Pons (tissue), 1 donor: ENCODE measurements around the gene DPH3.

Experiments
- DNase-seq: peaks from one replicate; pipeline ENCODE4 v3.0.0-alpha.2; 2016; ENCODE audit warnings: low spot score

DPH3 gene

DNA sequence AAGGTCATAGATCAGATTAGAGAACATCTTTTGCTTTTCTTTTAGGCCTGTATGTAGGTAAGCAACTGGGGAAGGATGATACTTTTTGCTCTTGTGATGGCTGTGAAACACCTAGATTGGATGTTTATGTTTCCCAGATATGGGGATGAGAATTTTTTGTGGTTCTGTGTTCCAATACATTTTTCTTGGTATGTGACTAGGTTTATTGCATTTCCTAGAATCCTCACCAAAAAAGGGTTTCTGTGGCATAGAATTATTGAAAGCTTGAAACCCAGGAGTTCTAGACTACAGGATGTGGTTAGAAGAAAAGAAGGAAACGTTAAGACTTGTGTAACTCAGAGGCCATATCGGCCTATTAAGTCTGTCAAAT, 26.1 kb upstream of the DPH3 start:
- no peak for DNase-seq

DNA sequence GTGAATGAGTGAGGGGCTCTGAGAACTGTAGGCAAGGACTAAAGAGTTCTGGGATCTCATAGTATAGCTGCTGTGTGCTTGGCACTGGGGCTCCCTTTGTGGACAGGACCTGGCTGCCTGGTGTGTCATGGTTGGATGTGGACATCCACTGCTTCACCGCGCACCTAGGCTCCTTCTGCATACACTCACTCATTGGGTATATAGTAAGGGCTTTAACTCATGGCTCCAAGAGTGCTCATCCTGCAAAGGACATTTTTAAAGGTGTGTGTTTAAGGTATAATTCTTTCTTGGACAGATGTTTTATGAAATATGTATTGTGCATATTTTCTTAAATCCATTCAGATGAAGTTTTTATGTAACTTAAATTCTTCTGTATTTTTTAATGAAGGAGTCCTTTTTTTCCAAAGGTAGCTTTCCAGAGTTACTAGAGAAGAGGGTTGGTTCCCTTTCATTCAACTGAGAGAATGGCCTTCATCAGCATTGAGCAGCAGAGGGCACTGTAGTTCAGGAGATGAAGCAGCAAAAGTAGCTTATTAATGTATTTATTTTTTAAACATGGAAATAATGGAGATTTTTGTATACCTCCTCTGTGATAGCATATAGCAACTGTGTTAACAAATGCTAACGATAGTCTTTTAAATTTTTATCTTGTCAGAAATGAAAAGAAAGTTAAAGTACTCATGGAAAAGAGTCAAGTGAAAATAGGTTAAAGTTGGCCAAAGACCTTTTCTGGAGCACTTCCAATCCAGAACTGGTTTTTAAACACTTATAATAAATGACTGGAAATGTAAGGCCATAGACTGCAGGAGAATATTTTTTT, 25.5 kb upstream of the DPH3 start:
- peak; percentile 67 for DNase-seq

DNA sequence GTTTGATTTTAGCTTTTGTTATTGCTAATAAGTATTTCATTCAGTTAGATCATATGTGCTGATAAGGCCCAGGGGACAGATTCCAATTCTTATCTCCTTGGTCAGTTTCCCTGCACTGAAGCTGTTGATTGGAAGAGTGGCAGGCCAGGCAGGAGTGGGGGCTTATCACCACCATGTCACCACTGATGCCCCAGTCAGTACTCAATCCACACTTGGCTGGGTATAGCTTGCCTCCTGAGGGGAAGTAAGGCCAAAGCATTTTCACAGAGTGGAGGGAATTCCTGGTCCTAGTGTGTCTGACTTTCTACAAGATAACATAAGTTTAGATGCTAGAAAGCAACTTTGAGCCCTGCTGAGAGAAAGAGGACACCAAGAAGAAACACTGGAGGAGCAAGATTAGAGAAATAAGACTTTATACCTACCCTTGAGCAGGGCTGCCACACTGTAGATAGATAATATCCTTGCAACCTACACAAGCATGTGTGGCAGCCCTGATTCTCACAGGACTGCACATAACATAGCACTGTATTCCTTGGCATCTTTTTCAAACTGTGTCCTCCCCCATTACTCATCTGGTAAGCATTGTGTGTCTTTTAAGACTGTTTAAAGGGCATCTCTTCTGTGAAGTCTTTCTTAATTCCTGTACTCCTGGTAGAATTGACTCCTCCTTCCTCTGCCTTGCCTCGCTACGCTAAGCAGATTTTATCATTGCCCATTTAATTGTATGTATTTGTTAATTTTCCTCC, 24.6 kb upstream of the DPH3 start:
- no peak for DNase-seq

DNA sequence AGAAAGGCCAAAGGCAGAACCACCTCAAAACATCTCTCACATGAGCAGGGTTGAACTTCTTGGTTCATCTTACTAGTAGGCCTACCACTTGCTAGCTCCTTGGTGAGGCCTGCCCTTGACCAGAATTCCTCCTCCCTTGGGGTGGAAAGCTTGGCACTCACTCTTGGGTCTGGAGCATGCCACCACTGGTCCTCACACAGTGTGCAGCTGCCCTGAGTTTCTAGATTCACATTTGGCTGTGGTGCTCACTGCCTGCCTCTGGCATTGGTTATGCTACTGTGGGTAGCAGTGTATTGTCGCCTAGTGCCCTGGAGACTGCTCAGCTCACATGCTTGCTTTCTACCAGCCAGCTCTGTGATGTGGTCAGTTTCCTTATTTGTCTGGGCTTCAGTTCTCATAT, 23.9 kb upstream of the DPH3 start:
- DNase-seq = no peak

DNA sequence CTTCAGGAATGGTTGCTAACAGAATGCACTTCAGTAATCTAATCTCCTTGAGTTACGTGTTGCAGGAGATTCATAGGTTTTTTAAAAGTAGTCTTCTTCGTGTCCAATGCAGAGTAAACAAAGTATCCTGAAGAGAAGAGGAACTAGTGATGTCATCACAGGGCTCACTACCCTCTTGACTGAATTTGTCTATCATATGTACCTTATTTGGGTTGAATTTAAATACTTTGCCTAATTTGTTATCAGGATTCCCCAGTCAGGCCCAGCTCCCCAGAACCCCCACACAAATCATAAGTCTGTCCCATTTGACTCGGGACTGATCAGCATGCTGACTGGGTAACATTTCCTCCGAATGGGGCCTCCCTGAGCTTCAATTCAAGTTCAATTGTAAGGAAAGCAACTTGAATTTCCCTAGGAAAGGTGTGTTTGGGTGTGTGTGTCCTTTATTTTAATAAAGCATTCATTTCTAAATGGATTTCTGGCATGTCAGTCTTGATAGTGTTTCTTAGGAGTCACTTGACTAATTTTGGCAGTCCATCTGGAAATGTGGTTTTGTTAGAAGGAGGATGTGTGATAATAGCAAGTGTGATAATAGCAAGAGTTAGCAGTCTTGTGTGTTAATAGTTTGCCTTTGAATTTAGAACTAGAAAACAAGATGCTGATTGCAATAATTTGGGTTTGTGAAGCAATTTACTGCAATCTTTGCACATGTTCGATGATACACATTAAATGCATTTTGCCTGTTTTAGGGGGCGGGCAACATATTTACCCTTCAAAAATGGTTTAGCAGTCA, 22.2 kb upstream of the DPH3 start:
- DNase-seq = no peak

DNA sequence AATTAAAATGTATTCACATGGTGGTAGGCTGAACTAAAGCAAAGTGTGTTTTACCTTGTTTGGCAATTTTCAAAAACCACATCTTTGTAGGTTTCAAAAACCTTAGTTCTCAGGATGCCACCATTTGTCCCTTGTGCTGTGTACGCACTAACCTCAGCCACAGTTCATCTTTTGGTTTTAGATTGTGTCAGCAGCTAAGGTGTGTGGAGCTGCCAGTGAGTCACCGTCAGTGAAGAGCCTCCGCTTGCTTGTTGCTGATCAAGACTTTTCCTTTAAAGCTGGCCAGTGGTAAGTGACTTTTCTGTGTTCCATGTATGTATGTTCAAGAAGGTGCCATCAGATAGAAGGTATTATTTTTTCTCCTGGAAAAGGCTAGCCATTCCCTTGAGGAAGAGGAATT, 21.4 kb upstream of the DPH3 start:
- no peak for DNase-seq

DNA sequence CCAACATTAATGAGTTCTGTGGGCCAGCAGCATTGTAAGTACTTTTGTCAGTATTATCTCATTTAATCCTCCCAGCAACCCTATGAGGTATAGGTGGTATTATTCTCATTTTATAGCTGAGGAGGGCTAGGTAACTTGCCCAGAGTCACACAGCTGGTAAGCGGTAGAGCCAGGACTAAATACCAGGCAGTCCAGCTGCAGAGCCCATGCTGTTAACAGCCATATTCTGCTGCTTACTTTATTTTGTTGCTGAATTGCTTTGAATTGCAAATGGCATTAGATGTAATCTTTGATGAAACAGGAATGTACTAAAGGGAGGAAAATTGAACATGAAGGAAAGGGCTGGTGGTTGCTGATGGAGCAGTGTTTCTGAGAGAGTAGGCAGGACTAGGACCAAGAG, 19.9 kb upstream of the DPH3 start:
- DNase-seq = no peak

DNA sequence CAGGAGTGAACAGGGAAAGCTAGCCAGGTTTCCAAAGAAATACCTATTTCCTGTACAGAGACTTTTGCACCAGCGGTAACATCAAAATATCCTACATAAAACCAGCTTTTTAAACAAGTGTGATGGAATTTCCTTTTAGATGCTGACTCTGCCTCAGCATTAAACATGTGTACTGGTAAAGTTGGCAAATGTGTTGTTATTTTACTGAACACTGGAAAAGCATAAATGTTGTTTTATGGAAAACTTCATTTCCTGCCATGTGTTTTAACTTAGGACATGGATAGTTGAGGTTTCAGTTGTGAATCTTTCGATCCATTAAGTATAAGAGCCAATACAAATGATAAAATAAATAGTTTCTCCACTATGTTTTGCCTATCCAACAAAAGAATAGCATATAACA, 15.9 kb upstream of the DPH3 start:
- no peak for DNase-seq

DNA sequence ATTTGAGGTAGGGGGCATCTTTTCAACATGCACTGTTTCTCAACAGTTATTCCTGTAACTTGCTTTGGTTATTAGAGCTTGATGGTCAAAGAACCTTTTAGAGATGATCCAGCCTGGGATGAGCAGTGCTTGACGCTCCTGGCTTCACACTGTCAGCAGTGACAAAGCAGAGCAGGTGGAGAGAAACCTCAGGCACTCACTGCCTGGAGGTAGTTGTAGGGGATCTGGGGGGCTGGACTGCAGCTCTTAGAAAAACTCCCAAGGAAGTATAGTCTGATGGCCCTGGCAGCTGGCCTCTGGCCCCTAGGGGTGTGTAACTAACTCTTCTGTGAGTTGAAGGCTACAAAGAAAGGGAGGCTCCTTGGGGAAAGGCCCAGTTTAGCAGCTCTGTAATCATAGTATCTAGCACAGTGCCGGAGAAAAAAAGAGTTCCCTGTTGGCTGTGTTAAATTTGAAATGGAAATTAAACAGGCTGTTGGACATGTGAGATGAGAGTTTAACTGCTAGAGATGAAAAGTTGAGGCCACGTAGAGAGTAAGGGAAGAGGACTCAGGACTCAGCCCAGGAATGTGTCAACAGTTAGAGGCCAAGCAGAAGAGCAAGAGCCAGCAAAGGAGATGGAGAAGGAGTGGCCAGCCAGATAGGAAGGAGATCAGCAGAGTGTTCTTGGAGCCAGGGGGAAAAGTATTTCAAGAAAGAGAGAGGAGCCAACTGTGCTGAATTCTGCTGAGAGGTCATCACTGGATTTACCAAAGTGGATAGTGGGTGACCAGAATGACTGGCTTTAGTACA, 14.5 kb upstream of the DPH3 start:
- DNase-seq = no peak

DNA sequence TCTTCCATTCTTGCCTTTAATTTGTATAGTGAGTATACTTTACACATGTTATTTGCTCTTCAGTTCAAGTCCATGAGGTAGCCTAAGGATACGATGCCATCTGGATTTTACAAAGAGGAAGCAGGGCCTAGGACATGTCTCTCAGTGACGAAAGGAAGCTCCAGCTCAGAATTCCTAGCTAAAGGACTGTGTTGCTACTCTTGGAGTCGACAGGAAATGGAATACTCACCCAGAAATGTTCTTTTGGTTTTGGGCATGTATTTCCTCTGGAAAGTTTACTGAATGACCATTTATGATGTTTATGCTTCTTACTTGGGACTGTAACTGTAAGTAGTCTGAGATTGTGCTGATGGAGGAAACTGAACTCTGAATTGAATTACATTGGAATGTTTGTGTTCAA, 12.7 kb upstream of the DPH3 start:
- DNase-seq = no peak

DNA sequence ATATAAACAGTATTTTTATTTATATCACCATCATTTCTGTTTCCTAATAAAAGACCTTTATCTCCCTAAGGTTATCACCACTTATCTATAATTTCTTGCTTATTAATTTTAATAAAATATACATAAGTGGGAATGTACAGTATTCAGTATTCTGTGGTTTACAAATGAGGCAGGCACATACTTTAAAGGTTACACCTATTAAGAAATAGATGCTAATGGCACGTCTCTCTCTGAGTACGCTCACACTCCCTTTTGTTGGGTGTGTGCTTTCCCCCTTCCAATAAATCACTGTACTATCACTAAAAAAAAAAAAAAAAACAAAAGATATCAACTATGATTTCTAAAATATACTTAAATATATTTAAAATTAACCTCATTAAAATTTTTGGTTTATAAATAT, 9.1 kb upstream of the DPH3 start:
- DNase-seq = no peak

DNA sequence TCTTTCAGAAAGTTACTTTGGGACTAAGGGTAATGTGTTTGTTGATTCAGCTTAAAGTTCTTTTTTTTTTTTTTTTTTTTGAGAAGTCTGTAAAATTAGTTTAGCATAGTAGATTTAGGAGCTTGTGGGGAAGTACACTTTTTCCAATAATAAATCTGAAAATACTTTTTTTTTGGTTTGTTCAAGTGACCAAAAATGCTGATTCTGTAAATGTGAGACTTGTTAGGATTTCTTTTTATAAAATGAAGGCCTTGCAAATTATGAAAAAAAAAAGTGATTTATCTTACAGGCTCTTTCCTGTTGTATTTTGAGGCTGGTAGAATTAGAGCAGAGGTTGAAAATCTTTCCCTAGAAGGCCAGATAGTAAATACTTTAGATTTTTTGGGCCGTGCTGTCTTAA, 7.8 kb upstream of the DPH3 start:
- no peak for DNase-seq

DNA sequence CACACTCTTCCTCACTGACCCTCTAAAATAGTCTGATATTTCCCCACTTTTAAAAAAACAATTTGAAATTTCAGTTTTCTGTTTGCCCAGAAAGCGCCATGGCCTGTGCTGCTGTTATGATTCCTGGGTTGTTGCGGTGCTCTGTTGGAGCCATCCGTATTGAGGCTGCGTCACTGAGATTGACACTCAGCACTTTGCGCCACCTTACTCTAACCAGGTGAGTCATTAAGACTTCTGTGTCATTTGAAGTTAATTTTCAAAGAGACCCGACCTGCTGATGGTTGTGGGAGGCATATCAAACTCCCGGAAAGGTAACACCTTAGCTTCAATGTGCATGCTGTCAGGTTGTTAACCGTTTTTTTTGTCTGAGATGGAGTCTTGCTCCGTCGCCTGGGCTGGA, 6.1 kb upstream of the DPH3 start:
- no peak for DNase-seq

DNA sequence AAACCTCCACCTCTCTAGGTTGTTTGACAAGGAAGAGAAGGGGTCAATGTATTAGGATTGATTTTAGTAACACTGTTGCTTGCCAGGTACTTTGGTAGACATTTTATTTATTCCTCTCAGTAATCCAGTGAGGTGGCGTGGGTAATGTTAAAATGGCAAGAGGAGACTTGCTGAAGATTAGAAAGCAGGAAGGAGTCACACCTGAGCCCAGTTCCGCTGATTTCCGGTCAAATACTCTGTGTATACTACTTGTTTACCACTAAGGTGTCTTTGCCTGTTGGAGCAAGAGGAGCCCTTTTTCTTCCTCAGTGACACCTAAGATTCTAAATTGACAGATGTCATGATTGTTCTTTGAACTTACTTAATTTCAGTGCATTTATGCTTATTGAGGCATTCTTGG, 2.0 kb upstream of the DPH3 start:
- DNase-seq = no peak

DNA sequence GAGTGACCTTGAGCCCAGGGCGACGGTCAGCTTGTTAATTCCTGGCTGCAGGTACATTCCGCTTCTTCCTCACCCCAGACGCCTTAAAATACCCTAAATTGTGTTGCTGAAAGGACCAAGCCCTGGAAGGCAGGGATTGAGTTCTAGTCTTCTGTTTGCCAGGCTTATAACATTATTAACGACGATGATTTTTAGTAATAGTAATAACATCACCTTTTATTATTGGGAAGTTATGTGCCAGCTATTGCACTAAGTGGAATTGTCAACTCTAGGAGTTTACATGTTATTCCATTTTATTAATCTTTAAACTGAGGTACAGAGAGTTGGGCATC, 678 bp upstream of the DPH3 start:
- no peak for DNase-seq

DNA sequence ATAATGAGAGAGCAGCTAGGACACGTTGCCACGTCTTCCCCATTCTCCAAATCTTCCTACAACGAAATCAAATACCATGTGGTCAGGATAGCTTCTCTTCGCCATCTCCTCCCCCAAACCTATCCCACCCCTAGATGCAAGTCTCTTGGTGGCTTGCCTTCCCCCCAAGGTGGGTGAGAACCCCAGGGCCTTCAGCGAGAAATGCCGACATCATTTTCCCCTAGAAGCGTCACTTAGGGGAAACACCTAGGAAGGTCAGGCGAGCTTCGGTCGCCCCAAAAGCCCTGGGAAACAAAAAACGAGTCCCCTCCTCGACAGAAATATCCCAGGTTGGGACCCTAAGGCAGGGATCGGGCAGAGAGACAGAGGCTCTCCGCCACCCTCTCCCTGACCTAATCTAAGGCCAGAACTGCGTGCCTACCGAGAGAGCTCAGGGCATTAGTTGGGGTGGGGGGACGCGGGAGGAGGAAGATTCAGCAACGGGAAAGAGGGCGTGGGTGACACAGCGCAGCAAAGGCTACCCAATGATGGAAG, 502 bp downstream of the DPH3 start:
- DNase-seq = no peak

DNA sequence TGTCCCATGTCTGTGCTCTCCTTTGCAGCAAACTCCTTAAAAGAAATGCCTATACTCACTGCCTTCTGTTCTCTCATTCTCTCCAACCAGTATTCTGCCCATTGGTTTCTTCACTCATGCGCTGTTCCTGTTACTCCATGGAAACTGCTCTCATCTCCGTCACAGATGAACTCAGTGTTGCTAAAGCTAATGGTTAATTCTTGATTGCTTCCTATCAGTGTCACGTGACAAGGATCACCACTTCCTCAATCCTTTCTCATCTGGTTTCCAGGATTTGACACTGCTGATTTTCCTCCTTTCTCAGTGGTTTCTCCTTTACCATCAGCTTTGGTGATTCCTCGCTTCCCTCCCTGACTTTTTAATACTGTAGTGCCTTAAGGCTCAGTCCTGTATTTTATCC, 2.6 kb downstream of the DPH3 start:
- no peak for DNase-seq

DNA sequence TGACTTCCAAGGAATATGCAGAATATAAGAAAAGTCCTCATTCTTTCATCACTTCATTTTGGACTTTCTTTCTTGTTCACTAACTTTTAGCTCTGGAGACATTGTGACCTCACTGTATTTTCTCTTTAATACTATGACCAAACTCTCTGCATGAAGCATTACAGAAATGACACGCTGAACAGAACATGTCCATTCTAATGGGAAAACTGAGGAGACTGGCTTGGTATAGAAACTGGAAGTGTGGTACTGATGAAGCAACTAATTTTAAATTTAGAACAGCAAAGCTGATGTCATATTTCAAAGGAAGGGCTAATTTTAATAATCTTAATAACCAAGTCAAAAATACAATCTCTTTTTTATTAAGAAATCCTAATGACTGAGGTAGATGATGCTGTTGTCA, 4.7 kb downstream of the DPH3 start:
- no peak for DNase-seq

DNA sequence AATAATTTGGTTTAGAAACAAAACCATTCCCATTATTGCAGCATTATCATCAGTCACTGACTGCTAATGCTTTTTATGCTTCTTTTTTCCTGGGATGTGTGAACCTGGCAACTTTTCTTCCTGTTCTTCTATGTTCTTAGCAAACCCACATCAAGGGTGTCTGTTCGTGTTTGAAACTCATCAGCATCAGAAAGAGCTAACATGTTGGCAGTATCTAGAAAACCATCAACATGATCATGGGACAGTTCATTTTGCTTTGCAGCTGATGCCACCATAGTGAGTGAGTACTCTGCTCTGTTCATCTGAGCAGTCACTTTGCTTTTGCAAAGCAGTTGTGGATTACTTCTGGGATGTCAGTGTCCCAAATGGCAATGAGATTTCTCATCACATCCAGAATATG, 5.9 kb downstream of the DPH3 start:
- no peak for DNase-seq

DNA sequence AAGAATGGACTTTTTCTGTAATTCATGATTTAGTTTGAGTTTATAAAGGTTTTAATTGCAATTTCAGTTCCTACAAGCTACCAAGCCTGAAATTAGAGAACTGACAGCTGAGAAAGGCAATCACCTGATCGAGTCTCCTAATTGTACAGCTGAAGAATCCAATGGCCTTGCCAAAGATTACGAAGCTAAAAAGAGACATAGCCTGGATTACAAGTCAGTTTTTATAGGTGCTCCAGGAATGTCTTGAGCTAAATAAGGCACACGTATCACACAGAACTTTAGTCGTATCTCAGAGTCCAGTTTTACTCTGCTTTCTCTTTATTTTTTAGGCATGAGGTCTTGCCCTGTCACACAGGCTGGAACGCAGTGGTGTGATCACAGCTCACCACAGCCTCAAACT, 6.6 kb downstream of the DPH3 start:
- DNase-seq = no peak

DNA sequence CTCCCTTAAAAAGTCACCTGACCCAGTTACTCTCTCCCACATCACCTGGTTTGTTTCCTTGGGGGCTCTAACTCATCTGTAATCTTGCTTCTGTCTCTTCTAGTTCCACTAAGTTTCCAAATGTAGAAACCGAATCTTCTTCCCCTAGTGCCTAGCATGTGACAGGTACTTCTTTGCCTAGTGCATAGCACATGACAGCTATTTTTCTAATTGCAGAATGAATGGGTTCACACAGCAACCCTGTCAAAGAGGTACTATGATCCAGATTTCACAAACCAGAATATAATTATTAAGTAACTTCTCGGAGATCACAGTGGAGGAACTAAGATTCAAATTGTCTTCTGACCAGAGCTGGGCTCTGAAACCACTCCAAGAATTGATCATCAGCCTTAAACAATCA, 7.4 kb downstream of the DPH3 start:
- DNase-seq = no peak

DNA sequence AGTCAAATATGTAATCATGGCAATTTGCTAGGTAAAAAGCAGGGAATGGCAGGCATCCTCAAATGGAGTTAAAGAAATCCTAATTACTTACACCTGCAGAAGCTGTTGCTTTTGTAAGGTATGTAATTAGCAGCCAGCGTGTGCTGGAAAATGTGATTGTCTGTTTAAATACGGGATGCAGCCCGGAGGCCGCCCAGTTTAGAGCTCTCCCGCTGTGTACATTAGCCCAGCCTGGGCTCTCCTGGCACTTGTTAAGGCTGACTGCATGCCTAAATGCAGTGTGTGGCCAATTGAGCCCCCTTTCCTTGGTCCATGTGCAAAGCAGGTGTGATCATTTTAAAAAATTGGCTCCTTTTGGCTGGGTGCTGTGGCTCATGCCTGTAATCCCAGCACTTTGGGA, 9.0 kb downstream of the DPH3 start:
- DNase-seq = no peak
